GM23248 (cell line): Measurements from ENCODE around the gene AGRN. TPM values are rescaled to one million over a fixed set of nuclear protein-coding genes. Genes with fewer than 3 reads are reported as not detected.

Experiments used
- DNase-seq: peaks from one replicate; pipeline ENCODE4 v3.0.0-alpha.2; 2015
- H2AFZ ChIP-seq: fragments of 200-600 bp; sonication (generic); 2 replicates; pipeline ENCODE4 v1.6.1; 2016; ENCODE audit warnings: antibody characterized with exemption
- H3F3A ChIP-seq: fragments of 200-600 bp; sonication (generic); 2 replicates; pipeline ENCODE4 v1.6.1; 2016; ENCODE audit warnings: mild to moderate bottlenecking, antibody characterized with exemption, mixed run types; ENCODE audit not compliant: insufficient read depth
- H3K27ac ChIP-seq: fragments of 200-600 bp; sonication (generic); 2 replicates; pipeline ENCODE4 v1.5.1; 2016; ENCODE audit warnings: mild to moderate bottlenecking
- H3K27me3 ChIP-seq: fragments of 200-600 bp; sonication (generic); replicated peaks from 2 replicates; pipeline ENCODE4 v1.6.1; 2016; ENCODE audit warnings: mild to moderate bottlenecking; ENCODE audit not compliant: insufficient read depth
- H3K36me3 ChIP-seq: fragments of 200-600 bp; sonication (generic); 2 replicates; pipeline ENCODE4 v1.6.1; 2016; ENCODE audit warnings: low read depth, mild to moderate bottlenecking
- H3K4me1 ChIP-seq: fragments of 200-600 bp; sonication (generic); 2 replicates; pipeline ENCODE4 v1.6.1; 2016; ENCODE audit warnings: mild to moderate bottlenecking; ENCODE audit not compliant: insufficient read depth
- H3K4me2 ChIP-seq: fragments of 200-600 bp; sonication (generic); one replicate; pipeline ENCODE4 v1.6.1; 2016; ENCODE audit warnings: mild to moderate bottlenecking; ENCODE audit not compliant: unreplicated experiment
- H3K4me3 ChIP-seq: fragments of 200-600 bp; sonication (generic); 2 replicates; pipeline ENCODE4 v1.5.1; 2016; ENCODE audit warnings: mild to moderate bottlenecking
- H3K79me2 ChIP-seq: fragments of 200-600 bp; sonication (generic); 2 replicates; pipeline ENCODE4 v1.6.1; 2016; ENCODE audit warnings: mild to moderate bottlenecking; ENCODE audit not compliant: insufficient read depth
- H3K9ac ChIP-seq: fragments of 200-600 bp; sonication (generic); 2 replicates; pipeline ENCODE4 v1.6.1; 2016; ENCODE audit warnings: mild to moderate bottlenecking
- H3K9me2 ChIP-seq: fragments of 200-600 bp; sonication (generic); 2 replicates; pipeline ENCODE4 v1.6.1; 2016; ENCODE audit warnings: mixed run types, mild to moderate bottlenecking, moderate library complexity; ENCODE audit not compliant: insufficient read depth
- H3K9me3 ChIP-seq: fragments of 200-600 bp; sonication (generic); one replicate; pipeline ENCODE4 v1.6.1; 2017; ENCODE audit warnings: low read depth
- H4K20me1 ChIP-seq: fragments of 200-600 bp; sonication (generic); 2 replicates; pipeline ENCODE4 v1.6.0; 2016; ENCODE audit not compliant: insufficient read depth
- EZH2 ChIP-seq: fragments of 200-600 bp; sonication (generic); IDR thresholded peaks from 2 replicates; pipeline ENCODE4 v1.6.1; 2018; ENCODE audit warnings: antibody characterized with exemption, mild to moderate bottlenecking; ENCODE audit not compliant: insufficient read depth, poor library complexity, severe bottlenecking
- EZH2phosphoT487 ChIP-seq: fragments of 200-600 bp; sonication (generic); IDR thresholded peaks from 2 replicates; pipeline ENCODE4 v1.6.1; 2018; ENCODE audit warnings: antibody characterized with exemption, moderate library complexity, mild to moderate bottlenecking, low read depth; ENCODE audit not compliant: insufficient read depth
- WGBS, 2 experiments: methylation state at CpG; one replicate each; pipeline ENCODE4 v1.1.6; 2015 to 2017; ENCODE audit warnings: low lambda C conversion rate in 2 of 2, low coverage in 1 of 2; ENCODE audit errors: missing lambda C conversion rate in 2 of 2; 5-methylcytosine and 5-hydroxymethylcytosine counted together
- in situ Hi-C: fragments of 300-500 bp; cut with MboI; formaldehyde crosslinking; loops from 2 replicates; pipeline ENCODE4 v1.15.0; 2020
- polyA plus RNA-seq: library from polyadenylated mRNA; unstranded; fragments of >200 nt; fragmentation: Nextera tagmentation; extraction: Ambion mirVana; gene quantifications from 2 replicates; pipeline ENCODE4 v1.2.1, GENCODE V29; 2016
- total RNA-seq: library from RNA; depleted of rRNA; stranded (reverse); fragments of >200 nt; shearing (Covaris generic); gene quantifications from 2 replicates; pipeline ENCODE4 v1.2.3, GENCODE V29; 2014

Gene AGRN
- total and polyA plus RNA-seq, 2 experiments from 2014 or later, result 1.4 to 43.2 TPM

DNA sequence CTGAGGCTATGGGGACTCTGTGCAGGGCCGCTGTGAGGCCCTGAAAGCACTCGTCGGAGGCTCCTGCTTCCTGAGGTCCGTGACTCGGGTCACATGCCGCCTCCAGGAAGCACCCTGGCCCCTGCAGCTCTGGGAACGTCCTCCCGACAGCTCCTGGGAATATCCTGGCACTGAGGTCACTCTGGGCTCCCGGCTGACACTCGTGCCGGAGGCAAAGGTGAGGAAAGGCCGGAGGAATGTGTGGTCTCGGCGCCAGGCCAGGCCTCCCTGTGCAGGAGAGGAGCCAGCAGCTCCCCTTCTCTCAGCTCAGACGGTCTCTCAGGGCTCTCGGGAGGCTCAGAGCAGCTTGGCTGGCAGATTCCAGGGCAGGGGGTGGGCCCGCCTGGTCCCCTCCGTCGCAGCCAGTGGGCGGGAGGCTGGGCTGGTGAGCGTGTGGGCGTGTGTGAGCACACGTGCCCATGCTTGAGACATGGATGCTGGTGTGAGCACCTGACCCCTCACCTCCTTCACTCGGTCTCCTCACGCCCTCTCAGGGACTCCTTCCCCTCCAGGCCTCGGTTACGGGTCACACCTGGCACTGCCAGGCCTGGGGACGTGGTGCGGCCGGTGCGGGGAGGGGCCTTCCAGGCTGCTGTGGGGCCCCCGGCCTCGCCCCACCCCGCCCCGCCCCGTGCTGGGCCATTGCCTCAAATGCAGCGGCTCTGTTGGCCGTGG lies 59.6 kb downstream of the AGRN start:
- no peaks in the 10 kb centered on the region for H4K20me1 ChIP-seq
- peak; percentile 93 for DNase-seq
- H3K79me2 ChIP-seq, result no peaks in the 10 kb centered on the region
- H3K4me1 ChIP-seq, result no peaks in the 10 kb centered on the region
- H3K27ac ChIP-seq, result peak overlapping the region; percentile 45
- H3K36me3 ChIP-seq, result no peaks in the 10 kb centered on the region
- peak overlapping the region; percentile 70 for H3K4me2 ChIP-seq
- H3K9ac ChIP-seq, result peak overlapping the region; percentile 62
- 1 to 4% methylated on average over 20 to 36 of the region's 38 CpGs for WGBS, 2 experiments
- in situ Hi-C loops, result no loop called here
- no peaks in the 10 kb centered on the region for H3K9me3 ChIP-seq
- peak overlapping the region; percentile 19 for H3K4me3 ChIP-seq
- no peaks in the 10 kb centered on the region for H3F3A ChIP-seq
- H3K9me2 ChIP-seq, result no peaks in the 10 kb centered on the region
- peak overlapping the region; percentile 40; the same call in 1 of the 2 replicates for H2AFZ ChIP-seq
- TF ChIP-seq EZH2, result no peak
- TF ChIP-seq EZH2phosphoT487, result no peak
- H3K27me3 ChIP-seq, result no peaks in the 10 kb centered on the region

DNA sequence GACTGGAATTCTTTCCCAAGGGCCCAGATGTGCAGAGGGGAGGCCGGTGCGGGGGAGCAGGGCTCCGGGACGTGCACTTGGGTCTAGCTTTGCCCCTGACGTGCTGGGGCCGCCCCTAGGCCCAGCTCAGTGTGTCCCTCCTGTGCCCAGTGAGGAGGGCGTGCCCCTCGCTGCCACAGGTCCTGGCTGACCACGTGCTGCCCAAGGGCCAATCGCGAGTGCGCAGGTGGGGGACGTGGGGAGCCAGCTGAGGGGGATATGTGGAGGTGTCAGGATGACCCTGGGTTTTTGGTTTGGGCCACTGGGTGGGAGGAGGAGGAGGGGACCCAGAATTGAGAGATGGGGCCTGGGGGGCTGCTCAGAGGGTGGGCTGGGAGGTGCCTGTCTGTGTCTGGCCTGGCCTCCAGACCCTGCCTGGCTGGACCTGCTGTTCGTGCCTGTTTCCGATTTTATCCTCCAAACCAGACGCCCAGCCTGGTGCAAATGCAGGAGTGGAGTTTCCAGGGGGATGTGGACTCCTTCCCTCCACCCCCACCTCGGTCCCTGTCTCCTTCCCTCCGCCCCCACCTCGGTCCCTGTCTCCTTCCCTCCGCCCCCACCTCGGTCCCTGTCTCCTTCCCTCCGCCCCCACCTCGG lies 60.3 kb downstream of the AGRN start:
- H3K36me3 ChIP-seq, result no peaks in the 10 kb centered on the region
- H3K4me1 ChIP-seq, result no peaks in the 10 kb centered on the region
- H3K4me2 ChIP-seq, result peak overlapping the region; percentile 70
- no peaks in the 10 kb centered on the region for H3K79me2 ChIP-seq
- H3K4me3 ChIP-seq, result peak overlapping the region; percentile 19
- peak; percentile 71 for DNase-seq
- H2AFZ ChIP-seq, result peak overlapping the region; percentile 40; the same call in 1 of the 2 replicates
- peak overlapping the region; percentile 45; the same call in 1 of the 2 replicates for H3K27ac ChIP-seq
- H3K9ac ChIP-seq, result peak overlapping the region; percentile 62
- H3K9me2 ChIP-seq, result no peaks in the 10 kb centered on the region
- in situ Hi-C loops, result no loop called here
- no peaks in the 10 kb centered on the region for H4K20me1 ChIP-seq
- TF ChIP-seq EZH2 (no peak), EZH2phosphoT487 (no peak)
- H3K9me3 ChIP-seq, result no peaks in the 10 kb centered on the region
- WGBS, 2 experiments, result 1 to 3% methylated on average over 9 to 22 of the region's 23 CpGs
- H3K27me3 ChIP-seq, result no peaks in the 10 kb centered on the region
- H3F3A ChIP-seq, result no peaks in the 10 kb centered on the region

DNA sequence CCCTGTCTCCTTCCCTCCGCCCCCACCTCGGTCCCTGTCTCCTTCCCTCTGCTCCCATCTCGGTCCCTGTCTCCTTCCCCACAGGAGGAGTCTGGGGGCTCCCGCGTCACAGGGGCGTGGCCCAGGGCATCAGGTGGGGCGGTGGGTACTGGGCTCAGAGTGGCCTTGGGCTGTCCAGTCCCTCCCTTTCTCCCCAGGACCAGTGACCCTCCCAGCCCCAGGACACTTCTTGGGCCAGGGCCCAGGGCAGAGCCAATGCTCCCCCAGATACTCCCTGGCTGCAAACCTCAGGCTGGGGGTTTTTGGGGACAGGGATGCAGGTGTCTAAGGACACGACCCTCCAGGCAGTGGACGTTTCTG lies 61.0 kb downstream of the AGRN start:
- Histone ChIP-seq H3K27me3 (no peaks in the 10 kb centered on the region), H3K9ac (no peak overlapping the region), H3K4me3 (no peak overlapping the region), H3F3A (no peaks in the 10 kb centered on the region), H3K4me1 (no peaks in the 10 kb centered on the region), H4K20me1 (no peaks in the 10 kb centered on the region), H3K9me2 (no peaks in the 10 kb centered on the region), H3K36me3 (no peaks in the 10 kb centered on the region), H3K79me2 (no peaks in the 10 kb centered on the region), H3K4me2 (no peak overlapping the region), H3K27ac (no peak overlapping the region), H2AFZ (no peak overlapping the region), H3K9me3 (no peaks in the 10 kb centered on the region)
- in situ Hi-C loops, result no loop called here
- TF ChIP-seq EZH2, result no peak
- TF ChIP-seq EZH2phosphoT487, result no peak
- 41 to 53% methylated on average over 6 to 9 of the region's 9 CpGs for WGBS, 2 experiments
- no peak for DNase-seq

GRCh38 chr1:1081311-1082238 lies 61.7 kb downstream of the AGRN start:
- Histone ChIP-seq H3K27me3 (no peaks in the 10 kb centered on the region), H3K79me2 (no peaks in the 10 kb centered on the region), H3K9ac (no peak overlapping the region), H3K36me3 (no peaks in the 10 kb centered on the region), H3K4me2 (no peak overlapping the region), H4K20me1 (no peaks in the 10 kb centered on the region), H3K27ac (no peak overlapping the region), H2AFZ (no peak overlapping the region), H3F3A (no peaks in the 10 kb centered on the region), H3K4me1 (no peaks in the 10 kb centered on the region), H3K9me3 (no peaks in the 10 kb centered on the region), H3K9me2 (no peaks in the 10 kb centered on the region), H3K4me3 (no peak overlapping the region)
- in situ Hi-C loops, result no loop called here
- 88 to 90% methylated on average over 33 to 51 of the region's 52 CpGs for WGBS, 2 experiments
- no peak for DNase-seq
- no peak for TF ChIP-seq EZH2
- no peak for TF ChIP-seq EZH2phosphoT487
